Trophoblast cell (in vitro differentiated cells and primary cell): ENCODE results near the gene MPIG6B.
A peak's percentile ranks its signal among the peaks of the same experiment; 100 is the strongest.

Experiments
- DNase-seq, 2 donors: peaks; one replicate each; pipeline ENCODE4 v3.0.0-alpha.2; 2016
- H2AFZ ChIP-seq: 2 replicates; pipeline ENCODE4 v1.6.1; 2013; ENCODE audit warnings: low read length, moderate library complexity, mild to moderate bottlenecking; ENCODE audit not compliant: insufficient read depth, poor library complexity
- H2AK5ac ChIP-seq: 2 replicates; pipeline ENCODE4 v1.6.1; 2013; ENCODE audit warnings: mild to moderate bottlenecking, low read length
- H2BK120ac ChIP-seq: 2 replicates; pipeline ENCODE4 v1.6.1; 2013; ENCODE audit warnings: low read length, mild to moderate bottlenecking, moderate library complexity; ENCODE audit not compliant: insufficient read depth, poor library complexity
- H2BK12ac ChIP-seq: 2 replicates; pipeline ENCODE4 v1.6.1; 2013; ENCODE audit warnings: mild to moderate bottlenecking, low read length, moderate library complexity
- H2BK5ac ChIP-seq: 2 replicates; pipeline ENCODE4 v1.6.1; 2013; ENCODE audit warnings: low read length, low read depth, moderate library complexity, mild to moderate bottlenecking; ENCODE audit not compliant: poor library complexity
- H3K14ac ChIP-seq: 2 replicates; pipeline ENCODE4 v1.6.1; 2013; ENCODE audit warnings: mild to moderate bottlenecking, low read length
- H3K18ac ChIP-seq: 2 replicates; pipeline ENCODE4 v1.6.1; 2013; ENCODE audit warnings: mild to moderate bottlenecking, low read length
- H3K23ac ChIP-seq: 2 replicates; pipeline ENCODE4 v1.6.1; 2013; ENCODE audit warnings: low read length
- H3K27ac ChIP-seq: 2 replicates; pipeline ENCODE4 v1.5.1; 2013; ENCODE audit warnings: low read depth, mild to moderate bottlenecking, inconsistent platforms, low read length, moderate library complexity
- H3K27me3 ChIP-seq: 2 replicates; pipeline ENCODE4 v1.6.1; 2013; ENCODE audit warnings: inconsistent platforms, mild to moderate bottlenecking, low read length, moderate library complexity; ENCODE audit not compliant: insufficient read depth
- H3K36me3 ChIP-seq, 2 experiments: 1 replicate in 1 of 2; 2 replicates in 1 of 2; pipeline ENCODE4 v1.6.1; 2013; ENCODE audit warnings: low read length in 2 of 2, mild to moderate bottlenecking in 2 of 2, moderate library complexity in 1 of 2; ENCODE audit not compliant: insufficient read depth in 2 of 2, control insufficient read depth in 1 of 2
- H3K4ac ChIP-seq: 2 replicates; pipeline ENCODE4 v1.6.1; 2013; ENCODE audit warnings: low read depth, mild to moderate bottlenecking, low read length, moderate library complexity
- H3K4me1 ChIP-seq, 2 experiments: 1 replicate in 1 of 2; 2 replicates in 1 of 2; pipeline ENCODE4 v1.6.1; 2013; ENCODE audit warnings: low read length in 2 of 2, mild to moderate bottlenecking in 2 of 2, moderate library complexity in 1 of 2; ENCODE audit not compliant: insufficient read depth in 2 of 2, control insufficient read depth in 1 of 2
- H3K4me2 ChIP-seq: 2 replicates; pipeline ENCODE4 v1.6.1; 2013; ENCODE audit warnings: inconsistent platforms, mild to moderate bottlenecking, low read length, moderate library complexity
- H3K4me3 ChIP-seq: 2 replicates; pipeline ENCODE4 v1.5.1; 2013; ENCODE audit warnings: mild to moderate bottlenecking, low read depth, low read length, inconsistent platforms
- H3K79me1 ChIP-seq: one replicate; pipeline ENCODE4 v1.6.1; 2013; ENCODE audit warnings: low read length
- H3K79me2 ChIP-seq: 2 replicates; pipeline ENCODE4 v1.6.1; 2013; ENCODE audit warnings: low read length, mild to moderate bottlenecking; ENCODE audit not compliant: control insufficient read depth, insufficient read depth, poor library complexity
- H3K9ac ChIP-seq: 2 replicates; pipeline ENCODE4 v1.6.1; 2013; ENCODE audit warnings: mild to moderate bottlenecking, low read length
- H3K9me3 ChIP-seq: 2 replicates; pipeline ENCODE4 v1.6.1; 2013; ENCODE audit warnings: low read depth, mild to moderate bottlenecking, control low read depth, inconsistent platforms, low read length; ENCODE audit not compliant: insufficient read depth
- H4K12ac ChIP-seq: 2 replicates; pipeline ENCODE4 v1.6.1; 2013; ENCODE audit warnings: low read depth, mild to moderate bottlenecking, low read length, moderate library complexity
- H4K8ac ChIP-seq: 2 replicates; pipeline ENCODE4 v1.6.1; 2013; ENCODE audit warnings: low read depth, mild to moderate bottlenecking, low read length, moderate library complexity
- H4K91ac ChIP-seq: one replicate; pipeline ENCODE4 v1.6.1; 2013; ENCODE audit warnings: low read depth, mild to moderate bottlenecking, low read length, moderate library complexity
- WGBS: extraction: QIAGEN DNeasy Blood & Tissue Kit; methylation state at CpG from one replicate; pipeline ENCODE4 v1.1.7; 2013; ENCODE audit warnings: missing lambda C conversion rate; ENCODE audit not compliant: insufficient read length, insufficient coverage; ENCODE audit errors: extremely low coverage; 5-methylcytosine and 5-hydroxymethylcytosine counted together

Gene MPIG6B

DNA sequence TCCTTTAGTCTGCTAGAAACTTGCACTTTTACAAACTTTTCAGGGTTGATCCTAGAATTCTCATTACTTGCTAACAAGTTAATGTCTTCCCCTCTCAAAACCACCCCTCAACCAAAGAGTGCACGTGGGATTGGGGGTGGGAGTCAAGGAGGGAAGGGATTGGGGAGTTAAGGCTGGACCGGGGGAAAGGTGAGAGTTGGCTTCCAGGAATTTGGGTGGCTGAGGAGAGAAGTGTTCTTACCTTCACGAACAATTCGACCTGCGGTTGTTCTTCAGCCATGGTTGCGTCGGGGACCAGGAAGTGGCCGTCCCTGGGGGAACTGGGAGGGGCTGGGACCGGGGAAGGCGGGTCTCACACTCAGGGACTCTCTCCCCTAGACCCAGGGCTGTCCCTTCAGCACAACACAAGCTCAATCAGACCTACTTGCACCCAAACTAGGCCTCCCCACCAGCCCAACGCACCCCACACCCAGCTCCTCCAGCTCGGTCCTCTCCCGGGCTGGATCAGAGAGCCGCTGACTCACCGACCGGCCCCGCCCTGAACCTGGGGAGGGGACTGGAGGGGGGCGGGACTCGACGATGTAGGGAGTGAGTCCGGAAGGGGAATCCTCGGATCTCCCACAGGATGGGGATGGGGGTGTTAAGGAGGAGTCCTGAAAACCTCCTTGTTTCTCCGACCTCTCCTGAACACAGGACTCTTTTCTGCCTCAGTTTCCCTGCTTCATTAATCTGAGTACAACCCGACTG is 13.0 kb downstream of the MPIG6B start, which contains the start of gene CLIC1:
Gene CLIC1 (minus strand): TSS at position 510 of the 747 bp plus-strand sequence. CDS start 230 bp downstream, at position 280.
- no peak within 1 kb of the TSS for H3K23ac ChIP-seq
- WGBS: no CpG with 5 or more reads among the region's 24 CpGs
- peak within 1 kb of the TSS; percentile 96 for H3K4ac ChIP-seq
- peak; percentile 73 to 80 for DNase-seq
- peak within 1 kb of the TSS; percentile 84 for H2BK120ac ChIP-seq
- peak within 1 kb of the TSS; percentile 92 for H4K91ac ChIP-seq
- peak within 1 kb of the TSS; percentile 96 for H3K18ac ChIP-seq
- peak within 1 kb of the TSS; percentile 84 for H4K8ac ChIP-seq
- peak within 1 kb of the TSS; percentile 87 for H2AK5ac ChIP-seq
- peaks cover 39% of the 10 kb centered on the region for H3K79me1 ChIP-seq
- H3K9me3 ChIP-seq: no peaks in the 10 kb centered on the region
- peak within 1 kb of the TSS; percentile 73 for H4K12ac ChIP-seq
- H2AFZ ChIP-seq: peak within 1 kb of the TSS; percentile 26
- H3K27ac ChIP-seq: peak within 1 kb of the TSS; percentile 95
- peak within 1 kb of the TSS; percentile 93 for H2BK5ac ChIP-seq
- H3K27me3 ChIP-seq: no peaks in the 10 kb centered on the region
- peaks cover 30 to 32% of the 10 kb centered on the region in 2 experiments for H3K4me1 ChIP-seq
- peaks cover 21 to 28% of the 10 kb centered on the region in 2 experiments for H3K36me3 ChIP-seq
- H2BK12ac ChIP-seq: peak within 1 kb of the TSS; percentile 34
- H3K14ac ChIP-seq: peak within 1 kb of the TSS; percentile 87
- peak within 1 kb of the TSS; percentile 78 for H3K4me3 ChIP-seq
- peak within 1 kb of the TSS; percentile 89 for H3K4me2 ChIP-seq
- peaks cover 27% of the 10 kb centered on the region for H3K79me2 ChIP-seq
- peak within 1 kb of the TSS; percentile 93 for H3K9ac ChIP-seq

DNA sequence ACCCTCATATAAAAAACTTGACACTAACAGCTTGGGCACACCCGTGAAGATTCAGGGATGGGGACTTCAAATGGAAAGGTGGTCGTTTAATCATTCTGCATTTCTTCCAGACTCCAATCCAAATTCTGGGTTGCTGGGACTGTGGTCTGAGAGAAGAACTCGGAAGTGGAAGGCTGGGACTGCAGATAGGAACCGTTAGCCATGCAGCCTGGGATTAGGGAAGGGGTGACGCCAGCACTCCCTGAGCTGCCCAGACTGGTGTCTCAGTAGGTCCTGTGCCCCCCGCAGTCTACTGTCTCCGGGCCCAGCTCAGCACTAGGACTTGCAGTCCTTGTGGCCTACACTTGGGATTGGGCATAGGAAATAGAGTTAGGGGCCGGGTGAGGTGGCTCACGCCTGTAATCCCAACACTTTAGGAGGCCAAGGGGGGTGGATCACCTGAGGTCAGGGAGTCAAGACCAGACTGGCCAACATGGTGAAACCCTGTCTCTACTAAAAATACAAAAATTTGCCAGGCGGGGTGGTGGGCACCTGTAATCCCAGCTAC is 13.7 kb downstream of the MPIG6B start:
- H2BK120ac ChIP-seq: peak overlapping the region; percentile 18
- peak overlapping the region; percentile 4 for H2AFZ ChIP-seq
- no peaks in the 10 kb centered on the region for H3K27me3 ChIP-seq
- H3K4me3 ChIP-seq: no peak overlapping the region
- H3K36me3 ChIP-seq: peaks cover 19 to 25% of the 10 kb centered on the region in 2 experiments
- no CpG with 5 or more reads among the region's 10 CpGs for WGBS
- H2BK5ac ChIP-seq: peak overlapping the region; percentile 7
- peak overlapping the region; percentile 10 for H4K12ac ChIP-seq
- H3K4me1 ChIP-seq: peaks cover 30 to 32% of the 10 kb centered on the region in 2 experiments
- H3K23ac ChIP-seq: no peak overlapping the region
- peak overlapping the region; percentile 54 for H3K14ac ChIP-seq
- H2BK12ac ChIP-seq: peak overlapping the region; percentile 20
- H3K79me1 ChIP-seq: peaks cover 39% of the 10 kb centered on the region
- peak overlapping the region; percentile 84 for H4K8ac ChIP-seq
- H4K91ac ChIP-seq: peak overlapping the region; percentile 80
- H3K79me2 ChIP-seq: peaks cover 27% of the 10 kb centered on the region
- H3K27ac ChIP-seq: peak overlapping the region; percentile 52
- DNase-seq: no peak
- no peak overlapping the region for H3K9ac ChIP-seq
- H2AK5ac ChIP-seq: peak overlapping the region; percentile 40
- H3K4ac ChIP-seq: peak overlapping the region; percentile 9
- peak overlapping the region; percentile 89 for H3K4me2 ChIP-seq
- peak overlapping the region; percentile 12 for H3K18ac ChIP-seq
- H3K9me3 ChIP-seq: no peaks in the 10 kb centered on the region

DNA sequence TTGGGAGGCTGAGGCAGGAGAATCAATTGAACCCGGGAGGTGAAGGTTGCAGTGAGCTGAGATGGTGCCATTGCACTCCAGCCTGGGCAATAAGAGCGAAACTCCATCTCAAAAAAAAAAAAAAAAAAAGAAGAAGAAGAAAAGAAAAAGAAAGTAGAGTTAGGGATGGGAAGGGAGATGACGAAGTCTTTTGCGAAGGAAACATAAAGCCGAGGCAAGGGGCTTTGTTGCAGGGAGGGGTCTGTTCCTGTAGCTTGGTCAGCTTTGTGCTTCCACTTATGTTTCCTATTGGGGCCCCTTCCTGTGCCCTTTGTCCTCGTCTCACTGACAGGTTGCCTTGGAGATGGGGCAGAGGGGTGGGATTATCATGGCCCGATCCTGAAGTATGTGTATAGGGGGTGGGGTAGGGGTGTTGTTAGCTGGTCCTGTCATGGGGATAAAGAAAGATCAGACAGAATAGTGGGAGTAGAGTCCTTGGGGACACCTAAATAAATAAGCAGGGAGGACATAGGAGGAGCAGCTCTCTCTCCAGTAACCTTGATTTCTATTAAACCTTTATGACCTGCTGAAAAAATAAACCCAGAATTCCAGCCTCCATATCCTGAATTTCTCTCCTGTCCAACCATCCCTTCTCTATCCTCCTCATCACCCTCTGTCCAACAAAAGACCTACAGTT is 14.3 kb downstream of the MPIG6B start:
- Histone ChIP-seq H3K27ac (peak overlapping the region; percentile 63), H3K9ac (no peak overlapping the region), H3K4me1 (peaks cover 30 to 32% of the 10 kb centered on the region in 2 experiments), H3K23ac (no peak overlapping the region), H2BK120ac (peak overlapping the region; percentile 59), H3K79me2 (peaks cover 27% of the 10 kb centered on the region), H2AFZ (no peak overlapping the region), H3K4ac (peak overlapping the region; percentile 23), H3K14ac (no peak overlapping the region), H2AK5ac (no peak overlapping the region), H3K4me2 (peak overlapping the region; percentile 15), H4K91ac (peak overlapping the region; percentile 88), H2BK12ac (peak overlapping the region; percentile 72), H3K36me3 (peaks cover 14 to 19% of the 10 kb centered on the region in 2 experiments), H3K27me3 (no peaks in the 10 kb centered on the region), H3K79me1 (peaks cover 39% of the 10 kb centered on the region), H3K4me3 (no peak overlapping the region), H4K8ac (peak overlapping the region; percentile 40), H4K12ac (no peak overlapping the region), H3K9me3 (no peaks in the 10 kb centered on the region), H2BK5ac (peak overlapping the region; percentile 68), H3K18ac (no peak overlapping the region)
- WGBS: 100% methylated on average over 2 of the region's 7 CpGs
- no peak for DNase-seq
